ENCODE measurements around the gene SFXN5. TPM values are rescaled to one million over a fixed set of nuclear protein-coding genes. Genes with fewer than 3 reads are reported as not detected.

The SFXN5 gene
- total RNA-seq, 1 donor from 2014 or later: 9.8 TPM

- Histone ChIP-seq H3K4me1 (no peaks in the 10 kb centered on the region), H3K4me3 (no peak overlapping the region), H3K27me3 (no peaks in the 10 kb centered on the region), H3K36me3 (peaks cover 0 to 8% of the 10 kb centered on the region in 2 donors), H3K9me3 (no peaks in the 10 kb centered on the region), H3K27ac (no peak overlapping the region)
- intact Hi-C loops (cut with DNase I): no loop called here
- no peak for TF ChIP-seq CTCF (IDR thresholded peaks at IDR 0.05)
- no peak for TF ChIP-seq POLR2A (IDR thresholded peaks at IDR 0.05)
- TF ChIP-seq POLR2AphosphoS5 (IDR thresholded peaks at IDR 0.05; ENCODE audit: insufficient read depth in 1 of 2, low read depth in 1 of 2): no peak
- no peak for DNase-seq (ENCODE audit: extremely low spot score in 2 of 2)
These were observed 27.3 kb downstream of the SFXN5 start for GRCh38 chr2:73043929-73044832.

- TF ChIP-seq POLR2AphosphoS5 (IDR thresholded peaks at IDR 0.05; ENCODE audit: insufficient read depth in 1 of 2, low read depth in 1 of 2) (no peak), POLR2A (IDR thresholded peaks at IDR 0.05) (no peak), CTCF (IDR thresholded peaks at IDR 0.05) (no peak)
- Histone ChIP-seq H3K36me3 (peaks cover 0 to 8% of the 10 kb centered on the region in 2 donors), H3K4me1 (no peaks in the 10 kb centered on the region), H3K4me3 (no peak overlapping the region), H3K27me3 (no peaks in the 10 kb centered on the region), H3K27ac (no peak overlapping the region), H3K9me3 (no peaks in the 10 kb centered on the region)
- intact Hi-C loops (cut with DNase I): no loop called here
- no peak for DNase-seq (ENCODE audit: extremely low spot score in 2 of 2)
These were observed 28.2 kb downstream of the SFXN5 start for GRCh38 chr2:73043276-73043675.

- Histone ChIP-seq H3K36me3 (peaks cover 0 to 8% of the 10 kb centered on the region in 2 donors), H3K4me1 (no peaks in the 10 kb centered on the region), H3K27me3 (no peaks in the 10 kb centered on the region), H3K9me3 (no peaks in the 10 kb centered on the region), H3K27ac (no peak overlapping the region), H3K4me3 (no peak overlapping the region)
- no peak for DNase-seq (ENCODE audit: extremely low spot score in 2 of 2)
- TF ChIP-seq CTCF (IDR thresholded peaks at IDR 0.05) (no peak), POLR2A (IDR thresholded peaks at IDR 0.05) (no peak), POLR2AphosphoS5 (IDR thresholded peaks at IDR 0.05; ENCODE audit: insufficient read depth in 1 of 2, low read depth in 1 of 2) (no peak)
- intact Hi-C loops (cut with DNase I): no loop called here
These were observed 33.4 kb downstream of the SFXN5 start for GRCh38 chr2:73037947-73038585.

- H3K36me3 ChIP-seq: peaks cover 0 to 8% of the 10 kb centered on the region in 2 donors
- H3K9me3 ChIP-seq: no peaks in the 10 kb centered on the region
- H3K4me3 ChIP-seq: no peak overlapping the region
- no peaks in the 10 kb centered on the region for H3K27me3 ChIP-seq
- H3K4me1 ChIP-seq: no peaks in the 10 kb centered on the region
- DNase-seq (ENCODE audit: extremely low spot score in 2 of 2): no peak
- TF ChIP-seq POLR2A (IDR thresholded peaks at IDR 0.05): no peak
- TF ChIP-seq POLR2AphosphoS5 (IDR thresholded peaks at IDR 0.05; ENCODE audit: insufficient read depth in 1 of 2, low read depth in 1 of 2): no peak
- TF ChIP-seq CTCF (IDR thresholded peaks at IDR 0.05): no peak
- H3K27ac ChIP-seq: no peak overlapping the region
- intact Hi-C loops (cut with DNase I): no loop called here
These were observed 34.7 kb downstream of the SFXN5 start for GRCh38 chr2:73036766-73037165.

Data from vagina (tissue), 2 donors.